GM19238 (cell line): Measurements from ENCODE around the gene PLA2G2F.
A peak's percentile ranks its signal among the peaks of the same experiment; 100 is the strongest.

Experiments used
- DNase-seq: peaks from one replicate; pipeline ENCODE4 v3.0.0; 2011; ENCODE audit warnings: low spot score; ENCODE audit not compliant: insufficient read length

Gene PLA2G2F

GRCh38 chr1:20188455-20188817 lies 49.3 kb downstream of the PLA2G2F start:
- no peak for DNase-seq

- no peak for DNase-seq
Observed at GRCh38 chr1:20189664-20190063, 50.5 kb downstream of the PLA2G2F start.

DNA sequence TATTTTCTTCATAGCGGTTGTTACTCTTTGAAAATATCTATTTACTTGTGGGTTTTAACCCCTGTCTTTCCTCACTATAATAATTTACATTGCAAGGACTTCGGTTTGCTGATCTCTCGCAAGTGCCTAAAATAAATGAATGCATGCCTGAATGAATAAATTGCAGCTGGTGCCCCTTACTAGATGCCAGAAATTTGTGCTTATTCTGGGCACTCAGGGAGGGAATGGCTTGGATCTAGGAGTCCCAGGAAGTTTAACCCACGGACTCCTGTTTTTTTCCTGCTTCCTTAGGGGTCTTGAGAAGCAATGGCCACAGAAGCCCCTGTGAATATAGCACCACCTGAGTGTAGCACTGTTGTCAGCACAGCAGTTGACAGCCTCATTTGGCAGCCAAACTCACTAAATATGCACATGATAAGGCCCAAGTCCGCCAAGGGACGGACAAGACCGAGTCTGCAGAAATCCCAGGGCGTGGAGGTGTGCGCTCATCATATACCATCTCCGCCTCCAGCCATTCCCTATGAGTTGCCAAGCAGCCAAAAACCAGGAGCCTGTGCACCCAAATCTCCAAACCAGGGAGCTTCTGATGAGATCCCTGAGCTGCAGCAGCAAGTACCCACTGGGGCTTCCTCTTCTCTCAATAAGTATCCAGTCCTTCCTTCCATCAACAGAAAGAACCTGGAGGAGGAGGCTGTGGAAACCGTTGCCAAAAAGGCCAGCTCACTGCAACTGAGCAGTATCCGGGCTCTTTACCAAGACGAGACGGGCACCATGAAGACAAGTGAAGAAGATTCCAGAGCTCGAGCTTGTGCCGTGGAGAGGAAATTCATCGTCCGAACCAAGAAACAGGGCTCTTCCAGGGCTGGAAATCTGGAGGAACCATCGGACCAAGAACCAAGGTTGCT lies 51.4 kb downstream of the PLA2G2F start:
- no peak for DNase-seq

DNA sequence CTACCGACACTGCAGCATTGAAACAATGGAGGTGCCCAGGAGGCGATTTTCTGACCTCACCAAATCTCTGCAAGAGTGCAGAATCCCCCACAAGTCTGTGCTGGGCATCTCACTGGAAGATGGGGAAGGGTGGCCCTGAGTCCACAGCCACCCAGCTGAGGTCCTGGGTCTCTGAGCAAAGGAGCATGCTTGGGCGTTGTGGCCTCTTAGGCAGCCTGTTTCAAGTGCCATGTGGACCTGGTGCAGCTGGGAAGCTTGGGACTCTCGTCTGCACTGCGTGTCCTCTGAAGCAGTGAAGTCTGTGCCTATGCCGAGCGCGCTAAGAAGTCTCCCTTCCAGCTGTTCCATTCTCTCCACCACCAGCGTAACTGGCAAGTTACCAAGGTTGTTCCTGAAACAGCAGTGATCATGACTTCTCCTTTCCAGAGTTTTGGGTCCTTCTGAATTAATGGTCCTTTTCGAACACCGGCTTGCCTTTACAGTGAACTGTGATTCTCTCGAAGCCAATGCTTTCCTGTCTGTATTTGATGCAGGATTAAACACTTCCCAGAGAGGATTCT lies 52.2 kb downstream of the PLA2G2F start:
- no peak for DNase-seq

- no peak for DNase-seq
Observed at GRCh38 chr1:20192364-20192763, 53.2 kb downstream of the PLA2G2F start.

DNA sequence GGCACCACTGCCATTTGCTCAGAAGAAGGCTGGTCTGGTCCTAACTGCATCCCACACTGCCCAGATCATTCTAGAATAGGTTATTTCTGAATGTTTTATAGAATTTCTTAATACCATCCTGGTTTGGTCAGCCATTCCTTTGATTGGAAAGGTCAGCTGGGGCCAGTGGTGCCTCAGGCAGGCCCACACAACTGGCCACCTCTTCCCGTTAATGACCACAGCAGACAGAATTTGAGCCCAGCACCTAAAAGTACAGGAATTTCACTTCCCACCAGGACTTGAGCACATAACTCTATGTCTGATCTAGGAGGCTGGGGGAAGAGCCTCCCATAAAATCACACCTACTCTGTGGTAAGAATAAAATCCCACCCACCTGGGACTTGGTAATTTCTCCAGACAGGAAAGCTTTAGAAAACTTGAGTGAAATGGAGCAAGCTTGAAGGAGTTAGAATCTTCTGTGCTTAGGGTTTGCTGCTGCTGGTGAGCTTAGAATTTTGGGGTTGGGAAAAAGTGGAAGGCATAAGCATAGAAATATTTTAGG lies 53.8 kb downstream of the PLA2G2F start:
- no peak for DNase-seq

GRCh38 chr1:20194224-20194623 lies 55.1 kb downstream of the PLA2G2F start:
- no peak for DNase-seq

- DNase-seq = peak; percentile 40
Observed at GRCh38 chr1:20194757-20195461, 55.8 kb downstream of the PLA2G2F start.

- DNase-seq = no peak
Observed at GRCh38 chr1:20195462-20195780, 56.3 kb downstream of the PLA2G2F start.

GRCh38 chr1:20197329-20197791 lies 58.2 kb downstream of the PLA2G2F start:
- DNase-seq = no peak

DNA sequence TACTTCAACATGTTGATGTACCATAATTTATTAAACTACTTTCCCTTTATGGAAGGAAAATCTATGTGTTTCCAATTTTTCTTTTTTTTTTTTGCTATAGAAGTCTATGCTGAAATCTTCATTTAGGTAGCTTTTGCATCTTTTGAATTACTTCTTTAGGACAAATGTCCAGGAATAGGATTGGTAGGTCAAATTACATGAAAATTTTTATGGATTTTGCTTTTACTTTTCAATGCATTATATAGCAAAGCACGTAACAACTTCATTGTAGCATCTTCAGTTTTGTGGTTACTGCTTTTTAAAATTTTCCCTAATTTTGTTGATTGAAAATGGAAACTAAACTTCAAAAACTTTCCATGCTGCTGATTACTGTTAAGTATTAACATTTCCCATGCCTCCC lies 59.2 kb downstream of the PLA2G2F start:
- DNase-seq = no peak

GRCh38 chr1:20198918-20199317 lies 59.8 kb downstream of the PLA2G2F start:
- DNase-seq = no peak

- DNase-seq = no peak
Observed at GRCh38 chr1:20199403-20199802, 60.3 kb downstream of the PLA2G2F start.

GRCh38 chr1:20199840-20200239 lies 60.7 kb downstream of the PLA2G2F start:
- DNase-seq = no peak
